ENCODE results near the gene GRHL1. TPM values are rescaled to one million over a fixed set of nuclear protein-coding genes. Genes with fewer than 3 reads are reported as not detected.

Gene GRHL1
- total and polyA plus RNA-seq, 2 experiments from 2014 or later, result 0.92 to 1.5 TPM

DNA sequence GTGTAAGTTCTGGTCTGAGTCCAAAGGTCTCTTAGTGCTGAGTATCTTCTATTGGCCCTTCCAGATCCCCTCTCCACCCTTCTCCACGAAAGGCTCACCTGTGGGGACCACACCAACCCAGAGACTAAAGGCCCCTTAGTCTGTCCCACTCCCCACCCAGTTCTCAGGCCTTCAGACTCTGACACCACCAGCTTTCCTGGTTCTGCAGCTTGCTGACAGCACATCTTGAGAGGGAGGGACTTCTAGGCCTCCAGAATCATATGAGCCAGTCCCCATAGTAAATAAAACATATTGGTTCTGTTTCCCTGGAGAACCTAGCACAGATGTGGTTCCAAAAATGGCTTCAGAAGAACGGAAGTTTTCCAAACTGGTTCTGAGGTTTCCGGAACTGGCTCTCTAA, 53.3 kb downstream of the GRHL1 start:
- Histone ChIP-seq H3K4me3 (no peak overlapping the region), H3K9me3 (ENCODE audit: low read depth) (no peaks in the 10 kb centered on the region), H3K27me3 (no peaks in the 10 kb centered on the region), H3K4me1 (ENCODE audit: low read depth) (peaks cover 2% of the 10 kb centered on the region), H3K36me3 (no peaks in the 10 kb centered on the region), H3K27ac (no peak overlapping the region)
- TF ChIP-seq, protein P1, sequence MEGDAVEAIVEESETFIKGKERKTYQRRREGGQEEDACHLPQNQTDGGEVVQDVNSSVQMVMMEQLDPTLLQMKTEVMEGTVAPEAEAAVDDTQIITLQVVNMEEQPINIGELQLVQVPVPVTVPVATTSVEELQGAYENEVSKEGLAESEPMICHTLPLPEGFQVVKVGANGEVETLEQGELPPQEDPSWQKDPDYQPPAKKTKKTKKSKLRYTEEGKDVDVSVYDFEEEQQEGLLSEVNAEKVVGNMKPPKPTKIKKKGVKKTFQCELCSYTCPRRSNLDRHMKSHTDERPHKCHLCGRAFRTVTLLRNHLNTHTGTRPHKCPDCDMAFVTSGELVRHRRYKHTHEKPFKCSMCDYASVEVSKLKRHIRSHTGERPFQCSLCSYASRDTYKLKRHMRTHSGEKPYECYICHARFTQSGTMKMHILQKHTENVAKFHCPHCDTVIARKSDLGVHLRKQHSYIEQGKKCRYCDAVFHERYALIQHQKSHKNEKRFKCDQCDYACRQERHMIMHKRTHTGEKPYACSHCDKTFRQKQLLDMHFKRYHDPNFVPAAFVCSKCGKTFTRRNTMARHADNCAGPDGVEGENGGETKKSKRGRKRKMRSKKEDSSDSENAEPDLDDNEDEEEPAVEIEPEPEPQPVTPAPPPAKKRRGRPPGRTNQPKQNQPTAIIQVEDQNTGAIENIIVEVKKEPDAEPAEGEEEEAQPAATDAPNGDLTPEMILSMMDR (IDR thresholded peaks at IDR 0.05; ENCODE audit: low read depth, low read length), result no peak
- no peak for DNase-seq (ENCODE audit: low read depth in 1 of 2, low spot score in 1 of 2)

DNA sequence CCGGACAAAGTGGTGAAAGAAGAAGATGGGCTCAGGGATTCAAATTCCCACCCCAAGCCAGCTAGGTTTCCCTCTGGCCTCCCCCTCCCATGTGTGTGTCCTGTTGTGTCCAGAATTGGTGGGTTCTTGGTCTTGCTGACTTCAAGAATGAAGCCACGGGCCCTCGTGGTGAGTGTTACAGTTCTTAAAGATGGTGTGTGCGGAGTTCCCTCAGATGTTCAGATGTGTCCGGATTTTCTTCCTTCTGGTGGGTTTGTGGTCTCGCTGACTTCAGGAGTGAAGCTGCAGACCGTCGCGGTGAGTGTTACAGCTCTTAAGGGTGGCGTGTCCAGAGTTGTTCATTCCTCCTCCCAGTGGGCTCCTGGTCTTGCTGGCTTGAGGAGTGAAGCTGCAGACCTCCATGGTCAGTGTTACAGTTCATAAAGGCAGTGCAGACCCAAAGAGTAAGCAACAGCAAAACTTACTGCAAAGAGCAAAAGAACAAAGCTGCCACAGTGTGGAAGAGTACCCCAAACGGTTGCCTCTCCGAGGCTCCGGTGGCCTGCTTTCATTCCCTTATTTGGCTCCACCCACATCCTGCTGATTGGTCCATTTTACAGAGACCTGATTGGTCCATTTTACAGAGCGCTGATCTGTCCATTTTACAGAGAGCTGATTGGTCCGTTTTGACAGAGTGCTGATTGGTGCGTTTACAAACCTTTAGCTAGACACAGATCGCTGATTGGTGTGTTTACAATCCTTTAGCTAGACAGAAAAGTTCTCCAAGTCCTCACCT, 54.2 kb downstream of the GRHL1 start:
- TF ChIP-seq, protein P1 (IDR thresholded peaks at IDR 0.05; ENCODE audit: low read depth, low read length), result no peak
- Histone ChIP-seq H3K4me3 (no peak overlapping the region), H3K27ac (no peak overlapping the region), H3K36me3 (no peaks in the 10 kb centered on the region), H3K9me3 (ENCODE audit: low read depth) (no peaks in the 10 kb centered on the region), H3K27me3 (no peaks in the 10 kb centered on the region), H3K4me1 (ENCODE audit: low read depth) (peaks cover 5% of the 10 kb centered on the region)
- no peak for DNase-seq (ENCODE audit: low read depth in 1 of 2, low spot score in 1 of 2)

DNA sequence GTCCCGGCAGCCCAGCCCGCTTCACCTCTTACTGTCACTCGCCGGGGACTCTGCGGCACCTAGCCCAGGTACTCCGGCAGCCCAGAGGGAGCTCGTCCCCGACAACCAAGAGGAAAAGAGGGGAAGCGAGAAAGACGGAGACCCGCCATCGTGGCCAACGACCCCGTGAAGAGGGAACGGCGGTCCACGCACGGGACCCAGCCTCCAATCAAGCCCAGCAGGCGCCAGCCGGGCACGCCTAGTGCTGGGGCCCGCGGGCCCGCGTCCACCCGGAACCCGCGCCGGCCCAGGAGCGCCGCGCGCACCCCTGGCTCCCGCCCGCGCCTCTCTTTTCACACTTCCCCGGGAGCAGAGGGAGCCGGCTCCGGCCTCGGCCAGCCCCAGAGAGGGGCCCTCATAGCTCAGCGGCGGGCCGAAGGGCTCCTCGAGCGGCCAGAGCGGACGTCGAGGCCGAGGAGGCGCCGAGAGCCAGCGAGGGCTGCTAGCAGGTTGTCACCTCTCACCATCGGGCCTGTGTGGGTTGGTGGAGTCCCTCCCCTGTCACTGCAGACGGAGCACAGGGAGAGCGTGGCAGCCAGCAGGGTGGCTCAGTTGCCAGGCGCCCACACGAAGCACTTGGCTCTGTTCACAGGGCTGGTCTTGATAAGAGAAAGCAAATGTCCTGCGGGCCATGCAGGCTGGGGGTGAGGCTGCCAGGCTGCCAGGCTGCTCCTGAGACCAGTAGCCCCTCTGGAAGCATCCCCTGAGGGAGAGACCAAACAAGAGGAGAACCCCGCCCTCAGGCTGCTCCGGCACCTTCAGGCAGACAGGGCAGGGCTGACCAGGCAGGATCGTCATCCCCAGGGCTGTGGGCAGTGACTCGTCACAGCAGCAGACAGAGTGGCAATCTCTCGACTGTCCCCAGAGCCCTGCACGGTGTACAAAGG, 55.0 kb downstream of the GRHL1 start:
- TF ChIP-seq, protein P1 (IDR thresholded peaks at IDR 0.05; ENCODE audit: low read depth, low read length), result no peak
- no peaks in the 10 kb centered on the region for H3K36me3 ChIP-seq
- no peak overlapping the region for H3K4me3 ChIP-seq
- no peaks in the 10 kb centered on the region for H3K9me3 ChIP-seq (ENCODE audit: low read depth)
- no peaks in the 10 kb centered on the region for H3K27me3 ChIP-seq
- no peak overlapping the region for H3K27ac ChIP-seq
- no peak for DNase-seq (ENCODE audit: low read depth in 1 of 2, low spot score in 1 of 2)
- H3K4me1 ChIP-seq (ENCODE audit: low read depth), result peaks cover 5% of the 10 kb centered on the region

DNA sequence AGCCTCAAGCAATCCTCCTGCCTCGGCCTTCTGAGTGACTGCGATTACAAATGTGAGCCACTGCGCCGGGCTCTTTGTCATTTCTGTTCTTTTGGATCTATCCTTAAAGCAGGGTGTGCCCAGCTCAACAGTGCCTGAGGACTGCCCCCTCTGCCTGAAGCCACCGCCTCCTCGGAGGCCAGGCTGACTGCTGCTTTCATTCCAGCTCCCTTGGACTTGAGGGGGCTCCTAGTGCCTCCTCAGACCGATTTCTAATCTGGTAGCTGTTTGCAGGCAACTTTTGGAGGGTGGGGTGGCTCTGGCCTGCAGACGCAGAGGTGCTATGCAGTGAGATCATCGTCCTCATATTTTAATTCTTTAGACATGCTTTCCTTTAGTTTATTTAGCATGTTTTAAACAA, 55.9 kb downstream of the GRHL1 start:
- no peak for DNase-seq (ENCODE audit: low read depth in 1 of 2, low spot score in 1 of 2)
- Histone ChIP-seq H3K4me3 (no peak overlapping the region), H3K36me3 (no peaks in the 10 kb centered on the region), H3K4me1 (ENCODE audit: low read depth) (peaks cover 5% of the 10 kb centered on the region), H3K27me3 (no peaks in the 10 kb centered on the region), H3K9me3 (ENCODE audit: low read depth) (no peaks in the 10 kb centered on the region), H3K27ac (no peak overlapping the region)
- TF ChIP-seq, protein P1 (IDR thresholded peaks at IDR 0.05; ENCODE audit: low read depth, low read length), result no peak

DNA sequence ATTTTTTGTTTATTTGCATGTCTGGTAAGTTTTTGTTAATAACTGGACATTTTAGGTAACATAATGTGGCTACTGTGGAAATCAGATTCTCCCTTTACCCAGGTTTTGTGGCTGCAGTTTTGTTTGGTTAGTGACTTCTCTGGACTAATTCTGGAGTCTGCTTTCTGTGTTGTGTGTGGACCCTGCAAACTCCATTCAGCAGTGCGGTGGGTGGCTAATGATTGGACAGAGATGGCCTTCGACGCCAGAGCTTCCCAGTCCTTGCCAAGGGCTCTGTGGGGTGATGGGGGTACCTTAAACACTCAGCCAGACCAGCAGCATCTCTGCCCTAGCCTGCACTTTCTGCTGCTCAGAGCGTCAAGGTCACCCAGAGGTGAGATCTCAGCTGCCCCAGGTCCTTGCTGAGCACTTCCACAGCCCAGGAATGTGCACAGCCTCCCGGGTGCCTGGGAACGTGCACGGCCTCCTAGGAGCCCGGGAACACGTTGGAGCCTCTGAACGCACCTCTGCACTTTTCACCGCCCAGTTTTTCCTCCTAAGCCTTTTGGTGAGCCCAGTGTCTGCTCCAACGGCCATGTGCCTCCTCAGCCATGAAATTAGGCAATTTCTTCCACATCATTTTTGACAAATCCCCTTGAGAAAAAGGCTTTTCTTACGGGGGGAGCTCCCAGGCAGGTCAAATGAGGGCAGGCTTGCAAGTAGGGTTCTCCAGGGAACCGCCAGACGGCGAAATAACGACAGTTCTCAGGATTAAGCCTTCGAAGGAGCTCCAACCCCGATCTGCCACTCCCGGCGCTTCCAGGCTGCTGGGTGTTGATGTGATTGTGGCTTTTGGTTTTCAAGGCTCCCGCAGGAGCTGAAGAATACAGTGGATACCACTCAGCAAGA, 56.7 kb downstream of the GRHL1 start:
- Histone ChIP-seq H3K36me3 (no peaks in the 10 kb centered on the region), H3K4me3 (no peak overlapping the region), H3K4me1 (ENCODE audit: low read depth) (peaks cover 5% of the 10 kb centered on the region), H3K27ac (no peak overlapping the region), H3K9me3 (ENCODE audit: low read depth) (no peaks in the 10 kb centered on the region), H3K27me3 (no peaks in the 10 kb centered on the region)
- TF ChIP-seq, protein P1 (IDR thresholded peaks at IDR 0.05; ENCODE audit: low read depth, low read length), result no peak
- DNase-seq (ENCODE audit: low read depth in 1 of 2, low spot score in 1 of 2), result no peak

Measured in cardiac muscle cell (in vitro differentiated cells and primary cell).